GM23248 (cell line): ENCODE data around the gene ATG9B. TPM values are rescaled to one million over a fixed set of nuclear protein-coding genes. Genes with fewer than 3 reads are reported as not detected.
A peak's percentile ranks its signal among the peaks of the same experiment; 100 is the strongest.

Experiments used
- DNase-seq: peaks from one replicate; pipeline ENCODE4 v3.0.0-alpha.2; 2015
- H2AFZ ChIP-seq: fragments of 200-600 bp; sonication (generic); 2 replicates; pipeline ENCODE4 v1.6.1; 2016; ENCODE audit warnings: antibody characterized with exemption
- H3F3A ChIP-seq: fragments of 200-600 bp; sonication (generic); 2 replicates; pipeline ENCODE4 v1.6.1; 2016; ENCODE audit warnings: mild to moderate bottlenecking, antibody characterized with exemption, mixed run types; ENCODE audit not compliant: insufficient read depth
- H3K27ac ChIP-seq: fragments of 200-600 bp; sonication (generic); 2 replicates; pipeline ENCODE4 v1.5.1; 2016; ENCODE audit warnings: mild to moderate bottlenecking
- H3K27me3 ChIP-seq: fragments of 200-600 bp; sonication (generic); replicated peaks from 2 replicates; pipeline ENCODE4 v1.6.1; 2016; ENCODE audit warnings: mild to moderate bottlenecking; ENCODE audit not compliant: insufficient read depth
- H3K36me3 ChIP-seq: fragments of 200-600 bp; sonication (generic); 2 replicates; pipeline ENCODE4 v1.6.1; 2016; ENCODE audit warnings: low read depth, mild to moderate bottlenecking
- H3K4me1 ChIP-seq: fragments of 200-600 bp; sonication (generic); 2 replicates; pipeline ENCODE4 v1.6.1; 2016; ENCODE audit warnings: mild to moderate bottlenecking; ENCODE audit not compliant: insufficient read depth
- H3K4me2 ChIP-seq: fragments of 200-600 bp; sonication (generic); one replicate; pipeline ENCODE4 v1.6.1; 2016; ENCODE audit warnings: mild to moderate bottlenecking; ENCODE audit not compliant: unreplicated experiment
- H3K4me3 ChIP-seq: fragments of 200-600 bp; sonication (generic); 2 replicates; pipeline ENCODE4 v1.5.1; 2016; ENCODE audit warnings: mild to moderate bottlenecking
- H3K79me2 ChIP-seq: fragments of 200-600 bp; sonication (generic); 2 replicates; pipeline ENCODE4 v1.6.1; 2016; ENCODE audit warnings: mild to moderate bottlenecking; ENCODE audit not compliant: insufficient read depth
- H3K9ac ChIP-seq: fragments of 200-600 bp; sonication (generic); 2 replicates; pipeline ENCODE4 v1.6.1; 2016; ENCODE audit warnings: mild to moderate bottlenecking
- H3K9me2 ChIP-seq: fragments of 200-600 bp; sonication (generic); 2 replicates; pipeline ENCODE4 v1.6.1; 2016; ENCODE audit warnings: mixed run types, mild to moderate bottlenecking, moderate library complexity; ENCODE audit not compliant: insufficient read depth
- H3K9me3 ChIP-seq: fragments of 200-600 bp; sonication (generic); one replicate; pipeline ENCODE4 v1.6.1; 2017; ENCODE audit warnings: low read depth
- H4K20me1 ChIP-seq: fragments of 200-600 bp; sonication (generic); 2 replicates; pipeline ENCODE4 v1.6.0; 2016; ENCODE audit not compliant: insufficient read depth
- EZH2 ChIP-seq: fragments of 200-600 bp; sonication (generic); IDR thresholded peaks from 2 replicates; pipeline ENCODE4 v1.6.1; 2018; ENCODE audit warnings: antibody characterized with exemption, mild to moderate bottlenecking; ENCODE audit not compliant: insufficient read depth, poor library complexity, severe bottlenecking
- EZH2phosphoT487 ChIP-seq: fragments of 200-600 bp; sonication (generic); IDR thresholded peaks from 2 replicates; pipeline ENCODE4 v1.6.1; 2018; ENCODE audit warnings: antibody characterized with exemption, moderate library complexity, mild to moderate bottlenecking, low read depth; ENCODE audit not compliant: insufficient read depth
- WGBS, 2 experiments: methylation state at CpG; one replicate each; pipeline ENCODE4 v1.1.6; 2015 to 2017; ENCODE audit warnings: low lambda C conversion rate in 2 of 2, low coverage in 1 of 2; ENCODE audit errors: missing lambda C conversion rate in 2 of 2; 5-methylcytosine and 5-hydroxymethylcytosine counted together
- in situ Hi-C: fragments of 300-500 bp; cut with MboI; formaldehyde crosslinking; loops from 2 replicates; pipeline ENCODE4 v1.15.0; 2020
- polyA plus RNA-seq: library from polyadenylated mRNA; unstranded; fragments of >200 nt; fragmentation: Nextera tagmentation; extraction: Ambion mirVana; gene quantifications from 2 replicates; pipeline ENCODE4 v1.2.1, GENCODE V29; 2016
- total RNA-seq: library from RNA; depleted of rRNA; stranded (reverse); fragments of >200 nt; shearing (Covaris generic); gene quantifications from 2 replicates; pipeline ENCODE4 v1.2.3, GENCODE V29; 2014

The ATG9B gene
- total and polyA plus RNA-seq, 2 experiments from 2014 or later = 0.79 TPM; not detected in 1

GRCh38 chr7:150977382-150978125, 46.7 kb downstream of the ATG9B start:
- TF ChIP-seq EZH2 (peak; percentile 67), EZH2phosphoT487 (no peak)
- Histone ChIP-seq H3K9me2 (no peaks in the 10 kb centered on the region), H3K79me2 (no peaks in the 10 kb centered on the region), H3K27ac (no peak overlapping the region), H3K9me3 (no peaks in the 10 kb centered on the region), H3K4me2 (no peak overlapping the region), H3K27me3 (peaks cover 54% of the 10 kb centered on the region), H3K9ac (no peak overlapping the region), H4K20me1 (no peaks in the 10 kb centered on the region), H3F3A (no peaks in the 10 kb centered on the region), H3K4me3 (no peak overlapping the region), H2AFZ (no peak overlapping the region), H3K4me1 (no peaks in the 10 kb centered on the region), H3K36me3 (no peaks in the 10 kb centered on the region)
- in situ Hi-C loops = no loop called here
- WGBS, 2 experiments = 3 to 8% methylated on average over 9 to 55 of the region's 62 CpGs
- no peak for DNase-seq

DNA sequence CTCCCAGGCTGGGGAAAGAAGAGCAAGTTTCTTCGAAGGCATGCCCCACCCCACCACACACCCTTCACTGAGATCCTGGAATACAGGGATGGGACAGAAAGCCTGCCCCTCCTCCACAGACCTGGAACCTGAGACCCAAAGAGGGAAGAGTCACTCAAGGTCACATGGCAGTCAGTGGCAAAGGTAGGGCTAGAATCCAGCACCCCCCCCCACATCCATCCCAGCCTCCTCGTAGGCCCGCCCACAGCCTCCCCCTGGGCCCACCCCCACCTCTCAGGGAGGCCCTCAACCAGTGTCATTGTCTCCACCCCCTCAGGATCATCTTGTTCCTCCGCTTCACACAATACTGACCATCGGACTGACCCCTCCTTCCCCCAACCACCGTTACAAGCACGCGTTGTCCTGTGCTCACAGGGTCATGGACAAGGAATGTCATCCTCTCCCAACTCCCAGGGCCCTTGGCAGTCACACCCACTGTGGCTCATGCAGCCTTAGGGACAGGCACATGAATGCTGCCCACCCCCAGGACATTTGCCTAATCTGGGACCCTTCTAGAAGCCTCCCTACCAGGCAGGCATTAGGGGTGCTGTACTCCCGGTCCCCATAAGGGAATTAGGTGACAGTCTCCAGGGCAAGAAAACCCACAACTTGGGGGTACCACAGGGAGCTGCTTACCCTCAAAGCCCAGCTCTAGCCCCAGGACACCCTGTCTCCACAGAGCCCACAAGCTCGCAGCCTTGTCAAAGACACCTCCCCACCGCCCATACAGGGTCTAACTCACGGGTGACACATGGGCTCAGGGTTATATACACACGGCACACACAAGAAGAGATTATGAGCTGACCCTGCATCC, 47.5 kb downstream of the ATG9B start:
- 54 to 60% methylated on average over 11 to 13 of the region's 13 CpGs for WGBS, 2 experiments
- peaks cover 53% of the 10 kb centered on the region for H3K27me3 ChIP-seq

DNA sequence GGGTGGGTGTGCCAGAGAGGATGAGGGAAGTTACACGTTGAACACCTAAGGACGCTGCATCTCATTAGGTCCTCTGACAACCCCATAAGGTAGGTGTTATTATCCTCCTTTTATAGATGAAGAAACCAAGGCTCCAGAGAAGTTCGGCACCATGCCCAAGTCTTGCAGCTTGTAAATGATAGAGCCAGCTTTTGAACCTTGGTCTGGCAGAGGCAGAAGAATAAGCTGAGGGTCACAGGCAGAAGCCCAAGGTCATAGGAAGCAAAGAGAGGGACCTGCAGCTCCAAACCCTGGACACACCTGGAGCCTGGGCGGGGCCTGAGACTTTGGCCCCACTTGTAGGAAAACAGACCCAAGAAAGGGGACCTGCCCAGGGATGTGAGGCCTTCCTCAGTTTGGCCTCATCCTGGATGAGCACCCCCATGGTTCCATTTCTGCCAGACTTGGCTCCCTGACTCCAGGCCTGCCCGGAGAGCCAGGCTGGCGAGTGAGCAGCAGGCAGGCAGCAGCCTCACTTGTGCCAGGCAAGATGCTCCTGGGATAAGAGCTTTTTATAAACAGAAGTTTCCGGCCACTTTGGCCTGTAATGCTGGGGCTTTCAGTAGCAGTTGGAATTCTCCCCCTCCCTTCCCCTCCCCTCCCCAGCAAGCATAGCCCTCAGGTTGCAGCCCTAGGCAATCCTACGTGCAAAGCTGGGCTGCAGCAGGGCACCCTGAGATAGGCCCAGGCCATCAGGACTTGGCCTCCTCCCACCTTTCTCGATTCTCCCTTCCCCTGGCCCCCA, 48.6 kb downstream of the ATG9B start:
- Histone ChIP-seq H3K27ac (no peak overlapping the region), H3K4me2 (no peak overlapping the region)

More for the DNA sequence above, 47.5 kb downstream of the ATG9B start:
- H3K4me1 ChIP-seq = no peaks in the 10 kb centered on the region
- H3K9me2 ChIP-seq = no peaks in the 10 kb centered on the region
- no peak overlapping the region for H3K4me2 ChIP-seq
- no peak overlapping the region for H3K4me3 ChIP-seq
- TF ChIP-seq EZH2phosphoT487 (no peak), EZH2 (peak; percentile 76)
- H3K79me2 ChIP-seq = no peaks in the 10 kb centered on the region
- H3K9ac ChIP-seq = no peak overlapping the region
- no peaks in the 10 kb centered on the region for H4K20me1 ChIP-seq
- H3K9me3 ChIP-seq = no peaks in the 10 kb centered on the region
- no peak overlapping the region for H2AFZ ChIP-seq
- DNase-seq = no peak
- no peak overlapping the region for H3K27ac ChIP-seq
- H3F3A ChIP-seq = no peaks in the 10 kb centered on the region
- H3K36me3 ChIP-seq = no peaks in the 10 kb centered on the region
- in situ Hi-C loops = no loop called here

More for the DNA sequence above, 48.6 kb downstream of the ATG9B start:
- H3K4me3 ChIP-seq = no peak overlapping the region
- no peaks in the 10 kb centered on the region for H3K9me2 ChIP-seq
- H3K9ac ChIP-seq = no peak overlapping the region
- H2AFZ ChIP-seq = no peak overlapping the region
- no peaks in the 10 kb centered on the region for H3K4me1 ChIP-seq
- H3K36me3 ChIP-seq = no peaks in the 10 kb centered on the region
- no peaks in the 10 kb centered on the region for H3K9me3 ChIP-seq
- TF ChIP-seq EZH2phosphoT487 (no peak), EZH2 (no peak)
- H3F3A ChIP-seq = no peaks in the 10 kb centered on the region
- 70 to 77% methylated on average over 8 to 9 of the region's 9 CpGs for WGBS, 2 experiments
- H4K20me1 ChIP-seq = no peaks in the 10 kb centered on the region
- H3K79me2 ChIP-seq = no peaks in the 10 kb centered on the region
- in situ Hi-C loops = no loop called here
- DNase-seq = no peak
- peaks cover 44% of the 10 kb centered on the region for H3K27me3 ChIP-seq
